ENCODE data around the gene DNAH11.

Gene DNAH11

GRCh38 chr7:21939858-21940372 lies 397.1 kb downstream of the DNAH11 start:
- no peak for FAIRE-seq

DNA sequence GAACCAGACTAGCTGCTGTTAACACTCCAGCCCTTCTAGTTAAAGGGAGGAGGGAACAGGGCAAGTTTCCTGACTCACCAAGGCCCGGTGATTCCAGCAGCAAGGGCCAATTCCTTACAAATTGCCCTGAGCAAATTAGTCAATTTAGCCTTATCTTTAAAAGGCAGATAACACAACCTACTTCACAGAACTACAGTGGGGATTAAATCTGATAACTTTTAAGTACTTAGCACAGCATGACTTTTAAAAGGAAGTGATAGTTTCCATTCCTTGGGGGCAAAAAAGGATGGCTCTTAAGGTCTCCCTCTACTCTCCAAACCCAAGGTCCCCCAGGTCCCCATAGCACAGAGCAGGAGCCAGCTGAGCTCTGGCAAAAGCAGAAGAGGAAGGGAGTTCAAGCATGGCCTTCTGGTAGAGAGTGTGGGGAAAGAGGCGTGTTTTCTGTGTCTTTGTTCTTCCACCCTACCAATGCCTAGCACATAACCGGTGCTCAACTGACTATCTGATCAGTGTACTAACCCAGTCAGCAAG lies 398.8 kb downstream of the DNAH11 start:
- no peak for FAIRE-seq

DNA sequence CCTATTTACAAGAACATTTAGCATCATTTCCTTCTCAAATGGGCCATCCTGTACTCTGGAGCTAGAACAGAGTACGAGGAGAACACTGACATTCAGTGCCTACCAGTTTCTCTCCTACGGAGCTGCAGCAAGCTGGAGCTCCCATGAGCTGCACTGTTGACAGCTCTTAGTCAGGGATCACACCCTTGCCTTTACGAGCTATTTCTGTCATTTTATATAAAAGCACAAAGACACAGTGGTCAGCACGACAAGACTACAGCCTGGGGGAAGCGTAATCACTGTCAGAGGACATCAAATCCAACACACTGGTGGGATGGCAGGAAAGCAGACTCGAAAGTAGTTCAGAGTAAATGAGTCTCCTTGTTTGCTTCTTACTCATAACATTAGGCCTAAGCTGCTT lies 400.1 kb downstream of the DNAH11 start:
- no peak for FAIRE-seq

DNA sequence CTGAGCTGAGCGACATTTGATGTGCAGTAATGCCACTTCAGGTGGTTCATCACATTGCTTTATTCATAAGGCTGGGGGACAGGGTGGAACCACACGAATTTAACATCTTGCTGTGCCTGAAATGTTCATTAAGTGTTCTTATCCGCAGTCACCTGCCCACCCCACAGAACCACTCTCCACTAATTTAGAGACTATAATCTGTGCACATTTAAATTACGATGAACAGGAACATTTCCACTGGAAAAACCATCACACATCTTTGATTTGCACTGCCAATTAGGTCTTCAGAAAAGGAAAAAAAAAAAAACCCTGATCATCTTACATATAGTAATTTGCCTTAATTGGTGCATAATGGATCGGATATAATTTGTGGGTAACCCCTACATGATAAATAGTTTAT lies 400.6 kb downstream of the DNAH11 start:
- FAIRE-seq: no peak

DNA sequence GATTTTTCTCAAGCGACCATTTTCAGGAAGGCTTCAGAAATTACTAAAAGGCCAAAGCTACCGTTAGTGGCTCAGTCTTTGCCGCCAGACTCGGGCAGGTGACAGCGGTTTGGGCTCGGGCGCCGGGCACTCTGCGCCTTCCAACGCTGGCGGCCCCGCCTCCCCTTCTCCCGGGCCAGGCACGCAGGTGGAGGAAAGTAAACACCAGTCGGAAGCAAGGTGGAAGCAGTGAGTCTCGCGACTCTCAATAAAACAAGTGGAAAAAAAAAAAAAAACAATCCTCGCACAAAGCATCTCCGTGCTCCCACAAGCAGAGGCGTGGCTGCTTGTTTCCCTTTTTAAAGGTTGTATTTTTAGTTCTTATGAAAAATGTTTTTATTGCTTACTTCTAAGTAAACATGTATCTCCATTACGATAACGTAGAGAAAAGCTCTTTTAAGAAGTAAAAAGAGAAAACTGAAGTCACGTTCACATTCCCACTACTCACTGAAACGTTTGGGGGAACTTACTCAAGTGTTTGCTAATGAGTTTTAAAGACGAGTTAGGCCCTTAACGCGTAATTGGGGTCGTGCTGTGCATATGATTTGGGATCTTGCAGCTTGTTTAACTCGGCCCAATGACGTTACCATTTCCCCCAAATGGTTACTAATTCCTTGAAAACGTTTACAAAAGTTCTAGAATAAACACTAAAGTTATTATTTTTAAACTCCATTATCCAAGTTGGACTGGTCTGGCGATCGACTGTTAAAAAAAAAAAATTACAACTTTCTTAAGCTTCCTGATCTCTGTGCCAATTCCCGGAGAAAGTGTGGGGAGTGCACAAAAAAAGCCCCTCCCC lies 402.0 kb downstream of the DNAH11 start:
- FAIRE-seq: peak; percentile 57

GRCh38 chr7:21945454-21946221 lies 402.8 kb downstream of the DNAH11 start, which contains the start of gene CDCA7L:
CDCA7L (minus strand) TSS chr7:21945899; CDS start chr7:21945804, 95 bp downstream.
- no peak for FAIRE-seq

GRCh38 chr7:21946222-21946709 lies 403.4 kb downstream of the DNAH11 start:
- peak; percentile 27 for FAIRE-seq

DNA sequence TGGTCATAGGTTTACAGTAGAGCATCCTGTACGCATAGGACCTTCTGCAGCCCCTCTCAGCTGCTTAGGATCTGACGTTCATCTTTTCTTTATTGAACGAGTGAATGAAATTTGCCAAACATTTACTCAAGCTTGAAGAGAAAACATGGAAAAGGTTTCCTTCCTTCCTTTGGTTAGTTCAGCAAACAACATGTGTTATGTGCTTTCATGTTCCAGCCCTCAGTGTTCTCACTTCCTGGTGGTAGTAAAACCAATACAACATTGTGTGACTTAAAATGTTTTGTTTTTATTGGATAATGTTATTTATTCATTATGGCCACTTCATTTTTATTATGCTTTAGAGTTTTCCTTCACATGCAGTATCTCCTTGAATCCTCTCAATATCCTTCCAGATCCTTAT lies 404.2 kb downstream of the DNAH11 start:
- FAIRE-seq: peak; percentile 75

- FAIRE-seq: no peak
Observed at GRCh38 chr7:21947946-21948345, 405.1 kb downstream of the DNAH11 start.

DNA sequence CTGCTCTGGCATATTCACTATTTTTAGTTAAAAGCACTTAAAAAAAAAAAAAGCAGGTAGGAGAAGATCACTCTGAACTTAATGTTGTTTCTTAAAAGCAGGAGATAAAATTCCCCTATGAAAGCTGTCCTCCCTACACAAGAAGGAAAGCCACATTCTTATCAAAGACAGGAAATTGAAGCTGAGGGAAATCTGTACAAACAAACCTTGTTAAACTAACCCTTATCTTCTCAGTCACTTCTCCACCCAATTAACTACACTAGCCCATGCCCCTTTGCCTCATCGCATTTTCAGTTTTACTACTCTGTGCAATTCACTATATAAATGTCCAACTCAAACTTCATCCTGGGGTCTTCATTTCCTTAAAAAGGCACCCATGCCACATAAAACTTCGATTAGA lies 405.5 kb downstream of the DNAH11 start:
- FAIRE-seq: no peak

DNA sequence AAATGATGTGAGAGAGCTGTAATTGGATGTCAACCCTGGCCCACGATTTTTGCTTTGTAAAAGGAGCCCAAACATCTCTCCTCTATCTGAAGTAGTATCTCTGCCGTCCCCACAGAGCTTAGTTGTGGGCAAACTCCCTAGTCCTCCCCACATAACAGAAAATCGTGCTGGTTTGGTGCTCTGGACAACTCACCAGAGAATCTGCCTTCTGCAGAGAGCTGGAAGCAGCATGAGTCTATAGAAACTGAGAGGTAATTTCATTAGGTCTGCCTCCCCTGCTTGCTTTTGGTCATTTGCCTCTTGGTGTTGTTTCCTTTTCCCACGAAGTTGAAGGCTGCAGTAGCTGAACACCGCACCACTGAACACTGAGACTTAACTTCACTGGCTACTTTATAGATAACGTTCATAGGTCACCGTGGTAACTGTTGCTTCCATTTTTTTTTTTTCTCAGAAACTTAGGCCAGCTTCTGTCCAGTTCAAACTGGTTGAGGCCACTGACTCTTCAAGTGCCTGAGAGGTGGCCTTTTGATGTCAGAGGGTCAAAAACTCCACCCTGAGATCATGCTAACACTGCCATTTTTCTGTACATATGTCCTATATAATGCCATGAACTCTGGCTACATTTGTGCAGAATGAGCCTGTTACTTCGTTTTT lies 406.2 kb downstream of the DNAH11 start:
- FAIRE-seq: no peak

Measured in G401.6 (cell line).